CD1c-positive myeloid dendritic cell (primary cell): ENCODE results near the gene TMEM163.
"Not testable (repeated sequence)": the region's sequence is repeated elsewhere in the genome, so short reads cannot be mapped to it uniquely, and the experiment has no call there.

Experiments
- DNase-seq: peaks from one replicate; pipeline ENCODE4 v3.0.0-alpha.2; 2016; ENCODE audit errors: extremely low spot score

The TMEM163 gene

GRCh38 chr2:134718817-134719814 lies at the start of gene TMEM163:
TSS of gene TMEM163 (minus strand) at chr2:134719000.
- DNase-seq, result peak; percentile 35

DNA sequence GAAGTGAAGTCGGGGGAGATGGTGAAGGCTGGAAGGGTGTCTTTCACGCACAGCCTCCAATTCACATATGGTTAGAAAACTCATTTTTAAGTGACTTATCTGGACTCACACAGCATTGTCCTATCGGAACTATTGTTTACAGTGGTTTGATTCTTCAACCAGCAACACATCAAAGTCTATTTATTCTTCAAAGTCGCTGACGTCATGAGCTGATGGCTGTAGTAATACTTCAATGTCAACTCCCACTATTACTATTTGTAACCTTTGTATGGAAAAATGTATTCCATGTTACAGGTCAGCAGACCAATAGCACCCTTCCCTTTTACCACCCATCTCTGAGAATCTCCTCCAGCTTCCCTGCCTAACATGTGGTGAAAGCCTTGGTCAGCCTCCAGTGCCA lies 47.8 kb upstream of the TMEM163 start:
- no peak for DNase-seq

DNA sequence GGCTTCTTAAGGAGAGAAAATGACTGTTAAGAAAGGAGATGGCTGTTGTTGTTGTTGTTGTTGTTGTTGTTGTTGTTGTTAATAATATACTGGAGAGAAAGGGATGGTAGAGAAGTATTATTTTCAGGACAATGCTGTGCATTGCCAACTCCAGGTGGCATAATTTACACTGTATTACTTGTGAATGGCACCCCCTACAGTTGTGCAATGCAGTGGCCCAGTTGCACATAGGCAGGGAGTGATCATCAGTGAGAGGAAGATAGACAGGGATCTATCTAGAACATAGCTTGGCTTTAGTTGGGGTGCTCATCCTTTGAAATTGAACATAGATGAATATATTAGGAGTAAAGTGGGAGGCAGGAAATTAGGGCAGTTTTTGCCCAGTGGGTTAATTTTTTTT lies 47.2 kb upstream of the TMEM163 start:
- no peak for DNase-seq

- DNase-seq, result no peak
These were observed 45.4 kb upstream of the TMEM163 start for GRCh38 chr2:134764164-134764563.

- DNase-seq, result no peak
These were observed 44.4 kb upstream of the TMEM163 start for GRCh38 chr2:134763164-134763710.

- DNase-seq, result no peak
These were observed 43.7 kb upstream of the TMEM163 start for GRCh38 chr2:134762508-134762907.

- no peak for DNase-seq
These were observed 41.6 kb upstream of the TMEM163 start for GRCh38 chr2:134760385-134760784.

DNA sequence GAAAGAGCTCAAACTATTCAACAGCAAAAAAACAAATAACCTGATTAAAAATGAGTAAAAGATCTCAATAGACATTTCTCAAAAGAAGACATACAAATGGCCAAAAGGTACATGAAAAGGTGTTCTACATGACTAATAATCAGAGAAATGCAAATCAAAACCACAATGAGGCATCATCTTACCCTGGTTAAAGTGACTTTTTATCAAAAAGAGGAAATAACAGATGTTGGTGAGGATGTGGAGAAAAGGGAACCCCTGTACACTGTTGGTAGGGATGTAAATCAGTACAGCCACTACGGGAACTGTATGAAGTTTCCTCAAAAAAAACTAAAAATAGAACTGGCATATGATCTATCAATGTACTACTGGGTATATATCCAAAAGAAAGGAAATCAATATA lies 39.8 kb upstream of the TMEM163 start:
- peak; percentile 83 for DNase-seq

- DNase-seq, result not testable (repeated sequence)
These were observed 33.2 kb upstream of the TMEM163 start for GRCh38 chr2:134751981-134752380.

DNA sequence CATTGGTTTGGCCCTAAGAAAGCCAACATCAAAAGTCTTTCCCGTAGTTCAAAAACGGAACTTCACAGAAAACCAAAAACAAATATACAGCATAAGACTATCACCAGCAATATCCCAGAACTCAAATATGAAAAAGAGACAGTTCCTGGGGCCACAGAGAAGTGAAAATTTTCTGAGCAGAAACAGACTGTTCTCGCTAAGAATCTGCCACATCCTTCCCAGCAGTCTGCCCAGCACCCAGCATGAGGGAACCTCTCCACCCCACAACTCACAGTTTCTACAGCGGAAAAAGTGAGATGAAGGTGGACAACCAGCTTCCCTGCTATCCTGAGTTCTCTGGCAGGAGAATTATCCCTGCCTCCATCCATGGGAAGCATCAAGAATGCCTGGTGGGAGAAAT lies 26.7 kb upstream of the TMEM163 start:
- DNase-seq, result no peak

DNA sequence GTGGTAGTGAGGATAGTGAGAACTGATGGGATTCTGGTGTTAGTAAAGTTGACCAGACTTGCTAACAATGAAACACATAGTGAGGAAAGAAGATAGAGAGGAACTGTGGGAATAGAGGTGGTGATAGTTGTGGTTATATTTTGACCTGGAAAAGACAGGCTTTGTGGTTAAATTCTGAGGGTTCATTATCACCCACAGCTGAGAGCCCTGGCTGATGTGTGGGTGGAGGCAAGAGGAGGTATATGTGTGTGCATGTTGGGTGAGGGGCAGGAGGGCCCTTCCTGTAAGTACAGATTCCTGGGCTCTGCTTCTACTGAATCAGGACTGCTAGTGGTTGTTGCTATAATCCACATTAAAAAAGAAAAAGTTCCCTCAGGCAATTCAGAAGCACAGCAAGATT lies 26.2 kb upstream of the TMEM163 start:
- no peak for DNase-seq

GRCh38 chr2:134739879-134740301 lies 21.1 kb upstream of the TMEM163 start:
- DNase-seq, result peak; percentile 94

DNA sequence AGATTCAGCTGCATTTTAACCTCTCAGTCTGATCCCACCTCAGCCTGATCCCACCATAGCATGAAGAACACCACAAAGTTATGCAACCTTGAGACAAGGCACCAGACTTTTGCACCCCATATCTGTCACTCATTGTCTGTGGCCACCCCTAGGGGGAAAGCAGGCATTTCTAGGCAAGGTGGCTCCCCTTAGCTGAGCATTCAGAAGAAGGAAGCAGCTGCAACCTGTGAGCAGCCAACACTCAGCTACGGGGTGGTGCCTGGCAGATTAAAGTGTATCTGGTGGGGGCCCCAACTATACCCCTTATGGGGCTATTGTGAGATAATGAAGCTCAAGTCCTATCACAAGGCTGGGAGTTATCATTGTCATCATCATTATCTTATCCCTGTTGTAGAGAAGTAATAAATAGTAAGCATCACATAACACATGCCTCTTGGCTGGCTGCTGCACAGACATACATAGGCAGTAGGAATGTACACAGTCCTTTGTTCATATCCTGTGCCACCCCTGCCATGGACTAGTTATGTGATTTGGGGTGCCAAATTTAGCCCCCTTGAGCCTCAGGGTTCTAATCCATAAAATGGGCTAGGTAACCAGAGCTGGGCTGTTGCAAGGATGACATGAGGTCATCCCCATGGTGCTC lies 20.6 kb upstream of the TMEM163 start:
- DNase-seq, result peak; percentile 20

GRCh38 chr2:134738141-134738870 lies 19.5 kb upstream of the TMEM163 start:
- DNase-seq, result peak; percentile 62

GRCh38 chr2:134737671-134738070 lies 18.9 kb upstream of the TMEM163 start:
- no peak for DNase-seq

- DNase-seq, result peak; percentile 80
These were observed 17.5 kb upstream of the TMEM163 start for GRCh38 chr2:134736167-134736880.

- no peak for DNase-seq
These were observed 9.4 kb upstream of the TMEM163 start for GRCh38 chr2:134728163-134728562.

DNA sequence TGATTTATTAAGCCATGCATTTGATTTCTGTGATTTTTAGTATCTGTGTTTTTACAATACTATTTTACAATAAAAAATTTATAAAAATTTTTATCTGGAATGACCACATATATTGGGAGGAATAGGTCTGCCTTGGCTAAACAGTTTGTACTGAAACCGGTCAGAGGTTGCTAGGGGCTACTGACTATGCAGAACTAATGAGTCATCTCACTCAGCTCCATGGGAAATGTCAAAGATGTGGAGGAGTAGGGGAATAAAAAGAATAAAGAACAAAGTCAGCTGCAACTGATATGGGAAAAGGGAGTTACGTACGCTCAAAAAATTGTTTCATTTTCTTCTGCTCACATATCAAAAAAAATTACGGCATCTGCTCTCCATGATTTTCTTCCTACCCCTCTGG lies 8.6 kb upstream of the TMEM163 start:
- peak; percentile 32 for DNase-seq

GRCh38 chr2:134726645-134727044 lies 7.8 kb upstream of the TMEM163 start:
- DNase-seq, result no peak

DNA sequence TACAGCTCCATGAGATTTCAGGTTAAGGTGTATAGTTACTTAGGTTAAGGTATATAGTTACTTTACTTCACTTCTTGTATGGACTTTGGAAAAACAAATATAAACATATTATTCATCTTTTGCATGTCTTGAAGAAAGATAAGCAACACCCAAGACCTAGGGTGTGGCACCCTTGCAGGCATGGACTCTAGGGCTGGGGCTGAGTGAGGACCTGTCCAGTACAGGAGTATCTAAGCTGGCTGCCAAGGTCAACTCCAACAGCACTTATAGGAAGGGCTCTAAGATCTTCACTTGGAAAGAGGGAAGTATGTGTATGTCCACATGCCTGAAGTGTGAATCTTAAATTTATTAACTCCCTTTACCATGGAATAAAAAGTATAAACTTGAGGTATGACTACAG lies 7.1 kb upstream of the TMEM163 start:
- DNase-seq, result no peak

DNA sequence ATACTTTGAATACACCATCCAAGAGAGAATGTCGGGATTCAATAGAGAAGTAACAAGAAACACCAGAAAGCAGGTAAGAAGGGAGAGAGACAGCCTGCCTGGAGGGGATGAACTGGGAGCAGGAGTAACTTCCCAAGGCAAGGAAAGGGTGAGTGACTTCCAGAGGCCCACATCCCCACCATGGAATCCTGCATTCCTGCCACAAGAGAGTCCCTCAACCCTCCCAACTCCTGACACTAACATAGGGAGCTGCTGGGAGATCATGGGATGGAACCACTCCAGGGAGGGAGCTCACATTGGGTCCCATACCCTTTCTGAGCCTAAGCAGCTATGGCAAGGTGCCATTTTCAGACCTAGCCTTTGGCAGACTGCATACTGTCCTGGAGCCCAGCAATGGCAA lies 5.5 kb upstream of the TMEM163 start:
- no peak for DNase-seq
